Gastrocnemius medialis (tissue), 4 donors: ENCODE results near the gene RETREG2.

Source experiments
- POLR2A ChIP-seq, 2 donors: fragments of 450-650 bp; IDR thresholded peaks; one replicate each; pipeline ENCODE4 v1.6.1; 2017; ENCODE audit warnings: antibody characterized with exemption in 2 of 2, mild to moderate bottlenecking in 2 of 2, moderate library complexity in 2 of 2
- TF ChIP-seq, protein P1 (sequence below), 5 experiments: fragments of 450-650 bp in 3 of 5; fragments of 200-600 bp in 2 of 5; sonication (generic) in 2 of 5; IDR thresholded peaks in 4 of 5; conservative IDR thresholded peaks in 1 of 5; 1 replicate in 4 of 5; 2 replicates in 1 of 5; pipeline ENCODE4 v1.5.1; 2016 to 2019; ENCODE audit warnings: antibody characterized with exemption in 5 of 5, mild to moderate bottlenecking in 3 of 5, moderate library complexity in 3 of 5

DNA sequence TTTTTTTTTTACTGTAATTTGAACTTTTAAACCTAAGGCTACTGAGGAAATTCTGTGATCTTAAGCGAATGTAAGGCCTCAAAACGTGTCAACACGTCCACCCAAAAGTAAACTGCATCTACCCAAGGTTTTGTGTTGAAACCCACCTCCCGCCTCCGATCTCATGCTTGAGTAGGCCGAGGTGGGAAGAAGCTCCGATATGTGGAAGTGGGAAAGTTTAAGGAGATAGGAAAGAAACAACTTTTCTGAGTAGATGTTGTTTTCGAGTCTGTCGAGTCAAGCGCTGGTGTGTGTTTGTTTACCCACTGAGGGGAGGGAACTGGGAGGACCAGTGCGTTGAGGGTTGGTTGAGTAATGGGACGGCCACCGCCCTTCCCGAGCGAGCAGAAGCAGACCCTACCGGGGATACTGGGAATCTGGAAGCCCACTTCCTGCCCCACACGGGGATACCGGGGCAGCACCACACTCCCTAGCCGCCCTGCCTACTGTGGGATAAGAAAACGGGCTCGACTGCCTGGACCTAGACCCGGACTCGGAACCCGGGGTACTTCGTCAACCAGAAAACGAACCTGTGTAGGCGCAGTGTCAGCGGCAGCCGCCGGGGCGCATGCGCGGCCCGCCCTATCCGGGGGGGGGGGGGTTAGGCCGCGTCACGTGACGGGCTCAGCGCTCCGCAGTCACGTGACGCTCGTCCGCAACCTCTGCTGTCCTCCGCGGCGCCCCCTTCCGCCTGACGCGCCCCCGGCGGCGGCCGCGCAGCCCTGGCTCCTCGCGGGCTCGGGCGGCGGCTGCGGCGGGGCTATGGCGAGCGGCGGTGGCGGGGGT lies at the start of gene RETREG2:
- TF ChIP-seq, protein P1, sequence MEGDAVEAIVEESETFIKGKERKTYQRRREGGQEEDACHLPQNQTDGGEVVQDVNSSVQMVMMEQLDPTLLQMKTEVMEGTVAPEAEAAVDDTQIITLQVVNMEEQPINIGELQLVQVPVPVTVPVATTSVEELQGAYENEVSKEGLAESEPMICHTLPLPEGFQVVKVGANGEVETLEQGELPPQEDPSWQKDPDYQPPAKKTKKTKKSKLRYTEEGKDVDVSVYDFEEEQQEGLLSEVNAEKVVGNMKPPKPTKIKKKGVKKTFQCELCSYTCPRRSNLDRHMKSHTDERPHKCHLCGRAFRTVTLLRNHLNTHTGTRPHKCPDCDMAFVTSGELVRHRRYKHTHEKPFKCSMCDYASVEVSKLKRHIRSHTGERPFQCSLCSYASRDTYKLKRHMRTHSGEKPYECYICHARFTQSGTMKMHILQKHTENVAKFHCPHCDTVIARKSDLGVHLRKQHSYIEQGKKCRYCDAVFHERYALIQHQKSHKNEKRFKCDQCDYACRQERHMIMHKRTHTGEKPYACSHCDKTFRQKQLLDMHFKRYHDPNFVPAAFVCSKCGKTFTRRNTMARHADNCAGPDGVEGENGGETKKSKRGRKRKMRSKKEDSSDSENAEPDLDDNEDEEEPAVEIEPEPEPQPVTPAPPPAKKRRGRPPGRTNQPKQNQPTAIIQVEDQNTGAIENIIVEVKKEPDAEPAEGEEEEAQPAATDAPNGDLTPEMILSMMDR (IDR thresholded peaks at IDR 0.05 in 4 of 5, conservative IDR thresholded peaks at IDR 0.05 in 1 of 5): peak; percentile 25 to 72 (median 66)
- TF ChIP-seq POLR2A (IDR thresholded peaks at IDR 0.05): peak; percentile 96 to 99
